Activated CD4-positive, alpha-beta T cell treated with anti-CD3 and anti-CD28 coated beads for 4 hours (primary cell): ENCODE measurements around the gene RTTN.
"Not testable (repeated sequence)": the region's sequence is repeated elsewhere in the genome, so short reads cannot be mapped to it uniquely, and the experiment has no call there.

ENCODE experiments used
- DNase-seq, 2 donors: peaks; one replicate each; pipeline ENCODE4 v3.0.0-alpha.2; 2020

Gene RTTN

DNA sequence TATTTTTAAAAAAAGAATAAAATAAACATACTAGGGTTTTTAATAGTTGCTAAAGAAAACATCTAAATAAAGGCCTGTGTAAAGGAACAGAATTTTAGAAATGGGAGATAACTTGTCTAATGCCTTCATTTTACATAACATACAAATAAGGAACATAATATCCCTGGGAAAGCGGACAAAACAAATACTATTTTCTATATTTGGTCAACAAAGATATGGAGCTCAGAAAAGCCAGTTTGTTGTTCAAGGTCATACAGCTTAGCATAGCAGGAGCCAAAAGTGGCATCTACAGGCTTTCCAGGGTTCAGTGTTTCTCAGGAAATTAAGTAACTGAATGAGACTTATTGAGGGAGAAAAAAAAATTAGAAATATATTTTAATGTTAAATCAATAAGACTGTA lies 184.4 kb downstream of the RTTN start:
- DNase-seq, result no peak

- no peak for DNase-seq
Observed at GRCh38 chr18:70019991-70020390, 185.5 kb downstream of the RTTN start.

- no peak for DNase-seq
Observed at GRCh38 chr18:70019136-70019535, 186.4 kb downstream of the RTTN start.

DNA sequence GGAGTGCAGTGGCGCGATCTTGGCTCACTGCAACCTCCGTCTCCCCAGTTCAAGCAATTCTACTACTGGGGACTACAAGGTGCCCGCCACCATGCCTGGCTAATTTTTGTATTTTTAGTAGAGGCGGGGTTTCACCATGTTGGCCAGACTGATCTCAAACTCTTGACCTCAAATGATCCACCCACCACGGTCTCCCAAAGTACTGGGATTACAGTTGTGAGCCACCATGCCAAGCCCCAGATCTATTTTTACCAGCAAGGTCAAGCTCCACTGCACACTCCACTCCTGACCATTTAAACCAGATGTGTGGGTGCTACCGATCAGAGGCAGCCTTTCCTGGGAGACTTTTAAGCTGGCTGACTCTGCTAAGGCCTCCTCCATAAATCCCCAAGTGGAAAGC lies 190.4 kb downstream of the RTTN start:
- no peak for DNase-seq

DNA sequence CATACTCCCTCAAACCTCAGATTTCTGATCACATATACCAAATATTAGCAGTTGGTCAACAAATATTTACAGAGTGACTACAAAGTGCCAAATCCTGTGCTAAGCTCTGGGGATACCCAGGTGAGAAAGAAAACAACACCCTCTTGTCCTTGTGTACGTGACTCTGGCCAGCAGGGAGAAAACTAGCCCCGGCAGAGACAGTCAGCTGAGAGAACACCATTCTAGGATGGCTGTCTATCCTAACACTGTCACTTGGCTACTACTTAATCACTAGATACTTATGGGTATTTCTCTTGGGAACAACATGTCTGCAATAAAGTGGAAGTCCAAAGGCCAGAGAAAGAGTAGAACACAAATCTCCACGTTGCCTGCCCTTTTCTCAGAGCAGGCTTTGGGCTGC lies 199.9 kb downstream of the RTTN start:
- DNase-seq, result no peak

DNA sequence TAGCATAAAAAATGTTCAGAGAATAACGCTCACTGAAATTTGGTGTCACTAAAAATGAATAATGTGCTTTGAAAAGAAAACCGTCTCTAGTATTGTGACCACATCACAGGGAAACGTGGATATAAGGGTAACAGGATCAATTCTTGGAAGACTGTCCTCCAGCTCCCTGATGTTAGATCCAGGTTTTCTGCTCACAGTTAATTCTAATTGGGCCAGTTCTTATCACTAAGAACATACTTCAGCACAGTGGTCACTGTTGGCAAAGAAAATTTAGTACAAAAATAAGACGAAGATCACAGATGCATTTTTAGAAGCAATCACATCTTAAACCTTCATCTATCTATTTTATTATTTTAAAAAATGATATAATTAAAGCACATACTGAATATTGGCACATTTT lies 200.8 kb downstream of the RTTN start:
- DNase-seq, result no peak

GRCh38 chr18:69999656-70000055 lies 205.8 kb downstream of the RTTN start:
- DNase-seq, result no peak

DNA sequence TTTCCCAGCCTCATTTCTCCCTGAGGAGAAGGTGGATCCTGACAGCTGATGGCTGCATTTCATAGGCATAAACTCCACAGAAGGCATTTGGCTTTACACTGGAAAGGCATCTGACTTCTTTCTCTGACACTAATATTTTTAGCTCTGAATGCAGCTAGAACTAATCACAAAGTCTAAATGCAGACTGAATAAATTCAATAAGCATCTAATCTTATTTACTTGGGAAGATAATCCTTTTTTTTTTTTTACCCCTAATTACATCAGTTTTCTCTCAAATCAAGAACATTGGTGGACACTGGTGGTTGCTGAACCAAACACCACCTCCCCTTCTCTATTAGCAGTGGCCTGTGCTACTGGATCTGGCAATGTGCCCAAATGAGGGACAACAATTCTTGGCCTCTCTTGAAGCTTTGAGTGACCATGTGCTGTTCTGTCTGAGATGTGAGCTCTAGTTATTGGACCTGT lies 206.9 kb downstream of the RTTN start:
- DNase-seq, result no peak

DNA sequence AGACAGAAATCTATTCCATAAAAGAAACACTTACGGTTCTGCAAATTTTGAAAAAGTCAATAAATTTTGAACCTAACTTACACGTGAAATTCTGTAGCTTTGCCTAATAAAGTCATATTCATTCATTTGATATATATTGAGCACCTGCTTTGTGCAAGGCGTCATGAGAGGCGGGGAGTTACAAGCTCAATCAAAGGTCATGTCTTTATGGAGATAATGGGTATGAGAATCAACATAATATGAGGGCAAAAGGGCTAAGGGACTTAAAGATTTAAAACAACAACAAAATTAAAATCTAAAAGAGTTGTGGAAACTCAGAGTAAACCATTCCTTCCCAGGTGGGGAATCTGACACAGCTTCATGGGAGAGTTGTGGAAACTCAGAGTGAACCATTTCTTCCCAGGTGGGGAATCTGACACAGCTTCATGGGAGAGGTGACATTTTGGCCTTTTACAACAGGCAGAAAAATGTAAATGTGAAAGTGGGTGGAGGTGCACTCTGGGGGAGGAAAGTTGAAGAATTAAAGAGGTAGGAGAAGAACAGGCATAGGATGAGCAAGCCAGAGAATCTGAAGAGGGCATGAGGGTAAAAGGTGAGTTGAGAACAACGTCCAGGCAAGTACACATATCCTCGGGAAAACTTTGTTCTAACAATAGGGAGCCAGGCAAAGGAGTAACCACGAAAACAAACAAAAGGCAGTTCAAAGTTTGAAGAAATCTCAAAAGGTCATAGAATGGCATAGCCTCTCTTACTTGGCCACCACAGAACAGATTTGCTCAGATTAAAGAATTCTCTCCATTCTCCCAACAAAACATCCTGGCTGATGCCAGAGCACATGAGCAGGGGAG lies 208.3 kb downstream of the RTTN start:
- no peak for DNase-seq

DNA sequence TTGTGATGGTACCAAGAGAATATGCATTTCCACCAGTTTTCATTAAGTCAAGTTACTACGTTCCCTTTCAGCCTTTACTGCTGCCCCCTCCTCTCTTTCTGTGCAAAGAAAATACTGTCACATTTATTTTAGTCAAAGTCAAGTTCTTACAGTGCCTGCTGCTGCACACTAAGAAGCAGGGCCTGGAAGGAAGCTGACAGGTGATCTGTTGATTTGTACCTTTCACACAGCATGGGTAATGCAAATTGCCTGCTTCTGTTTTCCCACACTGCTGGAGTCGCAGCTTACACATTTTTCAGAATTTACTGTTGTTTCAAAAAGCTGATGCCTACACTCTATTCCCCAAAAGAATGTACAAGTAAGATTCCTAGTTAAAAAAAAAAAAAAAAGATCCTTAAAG lies 209.1 kb downstream of the RTTN start:
- DNase-seq, result no peak

DNA sequence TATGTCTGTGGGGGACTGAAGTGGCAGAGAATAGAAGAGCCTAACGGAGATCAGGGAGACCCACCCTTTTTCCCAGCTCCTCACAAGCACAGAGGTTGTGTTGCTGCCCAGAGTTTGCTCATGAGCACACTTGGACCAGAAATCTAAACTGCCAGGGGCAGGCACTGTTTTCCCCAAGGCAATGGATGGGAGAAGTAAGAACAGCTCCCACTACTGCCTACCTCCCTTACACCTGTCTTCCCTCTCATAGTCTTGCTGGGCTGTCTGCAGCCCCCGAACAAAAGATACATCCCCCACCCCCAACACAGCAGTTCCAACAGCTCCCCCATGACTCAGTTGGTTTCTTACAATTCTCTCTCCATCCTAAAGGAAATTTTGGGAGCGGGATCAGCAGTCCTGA lies 209.7 kb downstream of the RTTN start:
- no peak for DNase-seq

DNA sequence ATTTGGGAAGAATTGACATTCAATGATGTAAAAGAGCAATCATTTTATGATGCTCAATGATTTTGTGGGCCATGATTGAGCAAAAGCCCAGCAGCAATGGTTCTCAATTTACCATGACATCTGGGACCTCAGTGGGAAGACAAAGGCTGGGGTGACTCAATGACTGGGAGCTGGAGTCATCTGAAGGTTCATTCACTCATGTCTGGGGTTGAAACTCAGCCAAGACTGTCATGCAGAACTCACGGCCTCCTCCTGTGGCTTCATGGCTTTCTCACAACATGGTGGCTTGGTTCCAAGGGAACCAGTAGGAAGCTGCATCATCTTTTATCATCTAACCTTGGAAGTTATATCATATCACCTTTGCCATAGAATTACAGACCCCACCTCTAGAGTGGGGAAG lies 212.7 kb downstream of the RTTN start:
- no peak for DNase-seq

- DNase-seq, result no peak
Observed at GRCh38 chr18:69987870-69988269, 217.6 kb downstream of the RTTN start.

- no peak for DNase-seq
Observed at GRCh38 chr18:69985239-69985638, 220.2 kb downstream of the RTTN start.

GRCh38 chr18:69982417-69982816 lies 223.1 kb downstream of the RTTN start:
- DNase-seq, result no peak

GRCh38 chr18:69981948-69982347 lies 223.5 kb downstream of the RTTN start:
- no peak for DNase-seq

DNA sequence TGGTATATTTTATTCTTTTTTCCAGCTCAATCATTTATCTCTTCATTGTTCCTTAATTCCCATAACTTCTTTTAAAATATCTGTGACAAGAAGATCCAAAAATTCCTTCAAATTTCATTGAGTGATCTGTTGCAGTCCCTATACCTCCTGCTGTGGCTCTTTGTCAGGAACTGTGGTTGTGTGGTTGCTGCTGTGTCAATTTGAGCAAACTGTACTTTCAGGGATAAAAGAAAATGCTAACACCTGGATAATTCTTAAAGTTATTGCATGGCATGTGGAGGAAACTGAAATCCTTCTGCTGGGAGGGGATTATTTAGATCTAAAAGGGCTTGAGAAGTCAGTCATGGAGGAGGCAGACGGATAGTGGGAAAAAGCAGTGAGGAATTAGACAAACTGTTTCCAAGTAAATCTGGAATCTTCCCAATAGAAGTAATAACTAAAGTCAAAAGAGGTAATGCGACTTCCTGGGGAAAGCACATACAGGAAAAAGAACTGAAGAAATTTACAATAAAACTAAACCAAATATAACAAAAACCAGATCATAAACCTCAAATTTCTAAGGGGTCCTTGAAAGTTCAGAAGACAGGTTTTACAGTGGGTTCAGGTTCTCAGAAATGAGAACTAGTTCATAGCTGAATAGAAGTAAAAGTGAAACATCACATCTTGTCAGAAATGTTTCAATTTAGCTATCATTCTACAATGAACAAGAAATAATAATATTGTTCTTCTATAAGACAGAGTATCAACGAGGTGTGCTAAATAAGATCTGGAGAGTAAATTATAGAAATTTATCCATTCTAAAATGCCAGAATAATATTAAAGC lies 224.3 kb downstream of the RTTN start:
- no peak for DNase-seq

DNA sequence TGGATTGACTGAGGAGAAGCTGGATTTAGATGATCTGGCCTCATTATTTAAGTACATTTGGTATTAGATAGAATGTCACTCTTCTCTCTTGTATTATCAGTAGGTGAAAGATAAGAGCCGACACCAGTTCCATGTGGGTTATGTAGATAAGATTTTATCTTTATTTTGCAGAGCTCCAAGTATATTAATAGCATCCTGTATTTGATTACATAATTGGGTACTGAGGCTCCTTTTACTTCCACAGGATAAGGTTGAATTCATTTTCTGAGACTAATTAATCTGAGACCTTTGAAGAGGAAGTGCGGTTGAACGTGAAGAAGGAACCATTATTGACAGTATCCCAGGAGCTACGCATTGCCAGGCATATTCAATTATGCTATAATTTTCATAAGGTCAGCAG lies 225.0 kb downstream of the RTTN start:
- DNase-seq, result no peak

GRCh38 chr18:69978732-69979715 lies 226.5 kb downstream of the RTTN start:
- DNase-seq, result no peak

DNA sequence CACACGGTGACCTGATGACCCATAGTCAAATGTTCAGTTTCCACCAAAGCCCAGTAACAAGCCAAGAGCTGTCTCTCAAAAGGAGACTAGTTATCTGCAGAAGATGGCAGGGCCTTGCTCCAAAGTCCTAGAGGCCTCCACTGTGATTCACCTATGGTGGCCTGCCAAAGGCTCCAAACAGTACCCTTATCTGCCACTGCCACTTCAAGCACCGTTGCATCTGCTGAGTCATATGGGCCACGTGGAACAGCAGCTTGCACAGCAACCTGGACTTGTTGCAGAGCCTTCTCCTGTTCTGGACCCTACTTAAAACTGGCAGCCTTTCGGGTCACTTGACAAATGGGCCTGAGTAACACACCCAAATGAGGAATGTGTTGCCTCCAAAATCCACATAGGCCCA lies 230.2 kb downstream of the RTTN start:
- DNase-seq, result not testable (repeated sequence)

DNA sequence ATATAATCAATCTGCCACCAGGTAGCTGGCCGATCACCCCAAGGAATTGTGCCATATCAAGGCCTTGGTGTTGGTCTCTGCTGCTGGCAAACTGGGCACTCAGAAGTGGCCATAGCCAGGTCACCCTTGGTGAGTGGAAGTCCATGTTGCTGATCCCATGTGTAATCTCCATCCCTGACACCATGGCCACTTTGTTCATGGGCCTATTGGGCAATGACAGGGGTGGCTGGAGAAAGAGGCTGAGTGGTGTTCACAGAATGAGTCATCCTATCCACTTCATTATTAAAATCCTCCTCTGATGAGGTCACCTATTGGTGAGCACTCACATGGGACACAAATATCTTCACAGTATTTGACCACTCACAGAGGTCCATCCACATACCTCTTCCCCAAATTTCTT lies 231.1 kb downstream of the RTTN start:
- no peak for DNase-seq

DNA sequence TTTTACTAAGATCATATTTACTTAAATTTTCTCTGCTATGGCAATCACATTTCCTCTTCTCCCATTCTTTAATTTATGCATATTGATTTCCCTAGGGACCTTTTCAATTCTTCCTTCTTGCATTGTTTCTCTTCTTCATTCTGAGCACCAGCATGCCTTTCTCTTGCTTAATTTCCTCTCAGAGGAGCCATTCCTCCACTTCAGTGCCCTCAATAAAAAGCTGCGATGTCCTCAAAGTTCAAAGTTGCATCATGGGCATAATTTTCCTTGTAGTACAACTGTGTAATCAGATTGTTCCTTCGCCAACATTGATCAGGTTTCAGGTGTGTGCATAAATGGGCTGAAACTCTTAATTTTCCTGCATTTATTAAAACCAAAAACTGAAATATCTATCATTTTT lies 236.0 kb downstream of the RTTN start:
- DNase-seq, result no peak

DNA sequence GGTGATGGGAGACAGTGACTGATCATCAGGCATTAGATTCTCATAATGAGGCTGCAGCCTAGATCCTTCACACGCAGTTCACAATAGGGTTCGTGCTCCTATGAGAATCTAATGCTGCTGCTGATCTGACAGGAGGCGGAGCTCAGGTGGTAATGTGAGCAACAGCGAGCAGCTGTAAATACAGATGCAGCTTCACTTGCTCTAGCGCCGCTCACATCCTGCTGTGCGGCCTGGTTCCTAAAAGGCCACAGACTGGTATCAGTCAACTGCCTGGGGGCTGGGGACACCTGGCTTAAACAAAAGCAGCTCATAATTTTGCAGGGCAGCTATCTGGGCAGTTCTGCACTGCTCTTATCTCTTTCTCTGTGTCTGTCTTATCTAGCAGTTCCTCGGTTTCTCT lies 237.4 kb downstream of the RTTN start:
- peak in 1 of 2 donors; percentile 32 for DNase-seq
